SK-N-SH (cell line): ENCODE results near the gene LTK.

ENCODE experiments used
- CTCF ChIP-seq: fragments of 200-600 bp; sonication (generic); IDR thresholded peaks from 2 replicates; pipeline ENCODE4 v1.6.1; 2017; ENCODE audit warnings: antibody characterized with exemption, mild to moderate bottlenecking, moderate library complexity
- SIN3A ChIP-seq: IDR thresholded peaks from 2 replicates; pipeline ENCODE4 v1.6.1; 2012; ENCODE audit warnings: low read depth, mild to moderate bottlenecking, low read length, moderate library complexity, borderline replicate concordance
- USF2 ChIP-seq: fragments of 150-350 bp; IDR thresholded peaks from 2 replicates; pipeline ENCODE4 v1.6.1; 2017; ENCODE audit warnings: antibody characterized with exemption, low read length, low read depth, borderline replicate concordance

GRCh38 chr15:41550066-41550775 lies 36.6 kb upstream of the LTK start:
- TF ChIP-seq CTCF: no peak
- no peak for TF ChIP-seq USF2
- no peak for TF ChIP-seq SIN3A
